H1 (cell line): ENCODE measurements around the gene TXNL4B. TPM values are rescaled to one million over a fixed set of nuclear protein-coding genes. Genes with fewer than 3 reads are reported as not detected.

Experiments used
- CHD1 ChIP-seq: IDR thresholded peaks from 2 replicates; pipeline ENCODE4 v1.6.1; 2012; ENCODE audit warnings: low read depth, low read length, improper control_type of control experiment
- CHD2 ChIP-seq: IDR thresholded peaks from 2 replicates; pipeline ENCODE4 v1.6.1; 2012; ENCODE audit warnings: low read length, improper control_type of control experiment
- CREB1 ChIP-seq: IDR thresholded peaks from 2 replicates; pipeline ENCODE4 v1.6.1; 2012; ENCODE audit warnings: inconsistent platforms
- MAFK ChIP-seq: IDR thresholded peaks from 2 replicates; pipeline ENCODE4 v1.6.1; 2012; ENCODE audit warnings: low read depth, mild to moderate bottlenecking, improper control_type of control experiment, low read length
- RAD21 ChIP-seq, 2 experiments: IDR thresholded peaks in 1 of 2; conservative IDR thresholded peaks in 1 of 2; 2 replicates each; pipeline ENCODE4 v1.6.1; 2011; ENCODE audit warnings: low read depth in 2 of 2, low read length in 2 of 2, improper control_type of control experiment in 1 of 2, inconsistent platforms in 1 of 2, mild to moderate bottlenecking in 1 of 2, moderate library complexity in 1 of 2
- RNF2 ChIP-seq: fragments of 200-900, 300-1000 bp; sonication (generic); IDR thresholded peaks from 2 replicates; pipeline ENCODE4 v1.7.1; 2016; ENCODE audit warnings: borderline replicate concordance, low read depth, mild to moderate bottlenecking, antibody characterized with exemption, low read length; ENCODE audit not compliant: poor library complexity, severe bottlenecking; ENCODE audit errors: missing control alignments
- SAP30 ChIP-seq: fragments of 300-600 bp; sonication (generic); IDR thresholded peaks from 2 replicates; pipeline ENCODE4 v1.7.1; 2012; ENCODE audit warnings: low read length, moderate library complexity, mild to moderate bottlenecking, inconsistent platforms; ENCODE audit not compliant: insufficient read depth, insufficient replicate concordance
- SUZ12 ChIP-seq: fragments of 200-600 bp; sonication (generic); IDR thresholded peaks from 2 replicates; pipeline ENCODE4 v1.6.1; 2012; ENCODE audit warnings: mild to moderate bottlenecking, inconsistent platforms, low read length, moderate library complexity, mixed read lengths
- polyA plus RNA-seq, 7 experiments: library from polyadenylated mRNA; depleted of rRNA in 3 of 7; stranded (reverse) in 5 of 7; unstranded in 2 of 7; fragments of >200 nt in 5 of 7; fragments of 200-250 nt in 2 of 7; gene quantifications; 1 replicate in 5 of 7; 2 replicates in 1 of 7; 4 replicates in 1 of 7; pipeline versions ENCODE4 v1.2.1 to v1.2.3, GENCODE V29; 2011 to 2013; ENCODE audit warnings: missing spikeins in 2 of 7, mixed read lengths in 2 of 7
- total RNA-seq: library from RNA; stranded (reverse); fragmentation: NEBNext Ultra II Directional; extraction: Animal tissue kit (Norgen Biotek cat#: 25700); gene quantifications from 2 replicates; pipeline ENCODE4 v1.2.1, GENCODE V29; 2021
- TF ChIP-seq, protein P1 (sequence below): fragments of 300-600 bp; sonication (generic); IDR thresholded peaks from 2 replicates; pipeline ENCODE4 v1.7.1; 2012; ENCODE audit warnings: low read length, moderate library complexity, mild to moderate bottlenecking, inconsistent platforms; ENCODE audit not compliant: insufficient replicate concordance

Gene TXNL4B
- total and polyA plus RNA-seq, 2 of the 8 experiments (the other 6 are each of a cell fraction or from before 2014, with no cell fraction given), result 6.7 to 10.6 TPM

DNA sequence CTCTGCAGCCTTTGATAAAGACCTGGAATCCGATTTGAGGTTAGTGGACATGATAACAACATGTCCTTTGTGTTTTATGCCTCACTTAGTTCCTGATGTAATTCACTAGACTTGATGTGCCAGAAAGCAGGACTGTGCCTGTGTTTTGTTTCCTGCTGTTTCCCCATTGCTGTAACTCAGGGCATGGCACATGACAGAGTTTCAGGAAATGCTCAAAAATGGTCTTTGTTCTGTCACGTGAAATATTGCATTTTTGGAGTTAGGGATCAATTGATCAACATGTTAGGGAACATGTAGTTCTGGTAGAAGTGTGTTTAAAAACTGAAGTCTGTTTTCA lies 33.0 kb upstream of the TXNL4B start (continued):
- TF ChIP-seq, protein P1, sequence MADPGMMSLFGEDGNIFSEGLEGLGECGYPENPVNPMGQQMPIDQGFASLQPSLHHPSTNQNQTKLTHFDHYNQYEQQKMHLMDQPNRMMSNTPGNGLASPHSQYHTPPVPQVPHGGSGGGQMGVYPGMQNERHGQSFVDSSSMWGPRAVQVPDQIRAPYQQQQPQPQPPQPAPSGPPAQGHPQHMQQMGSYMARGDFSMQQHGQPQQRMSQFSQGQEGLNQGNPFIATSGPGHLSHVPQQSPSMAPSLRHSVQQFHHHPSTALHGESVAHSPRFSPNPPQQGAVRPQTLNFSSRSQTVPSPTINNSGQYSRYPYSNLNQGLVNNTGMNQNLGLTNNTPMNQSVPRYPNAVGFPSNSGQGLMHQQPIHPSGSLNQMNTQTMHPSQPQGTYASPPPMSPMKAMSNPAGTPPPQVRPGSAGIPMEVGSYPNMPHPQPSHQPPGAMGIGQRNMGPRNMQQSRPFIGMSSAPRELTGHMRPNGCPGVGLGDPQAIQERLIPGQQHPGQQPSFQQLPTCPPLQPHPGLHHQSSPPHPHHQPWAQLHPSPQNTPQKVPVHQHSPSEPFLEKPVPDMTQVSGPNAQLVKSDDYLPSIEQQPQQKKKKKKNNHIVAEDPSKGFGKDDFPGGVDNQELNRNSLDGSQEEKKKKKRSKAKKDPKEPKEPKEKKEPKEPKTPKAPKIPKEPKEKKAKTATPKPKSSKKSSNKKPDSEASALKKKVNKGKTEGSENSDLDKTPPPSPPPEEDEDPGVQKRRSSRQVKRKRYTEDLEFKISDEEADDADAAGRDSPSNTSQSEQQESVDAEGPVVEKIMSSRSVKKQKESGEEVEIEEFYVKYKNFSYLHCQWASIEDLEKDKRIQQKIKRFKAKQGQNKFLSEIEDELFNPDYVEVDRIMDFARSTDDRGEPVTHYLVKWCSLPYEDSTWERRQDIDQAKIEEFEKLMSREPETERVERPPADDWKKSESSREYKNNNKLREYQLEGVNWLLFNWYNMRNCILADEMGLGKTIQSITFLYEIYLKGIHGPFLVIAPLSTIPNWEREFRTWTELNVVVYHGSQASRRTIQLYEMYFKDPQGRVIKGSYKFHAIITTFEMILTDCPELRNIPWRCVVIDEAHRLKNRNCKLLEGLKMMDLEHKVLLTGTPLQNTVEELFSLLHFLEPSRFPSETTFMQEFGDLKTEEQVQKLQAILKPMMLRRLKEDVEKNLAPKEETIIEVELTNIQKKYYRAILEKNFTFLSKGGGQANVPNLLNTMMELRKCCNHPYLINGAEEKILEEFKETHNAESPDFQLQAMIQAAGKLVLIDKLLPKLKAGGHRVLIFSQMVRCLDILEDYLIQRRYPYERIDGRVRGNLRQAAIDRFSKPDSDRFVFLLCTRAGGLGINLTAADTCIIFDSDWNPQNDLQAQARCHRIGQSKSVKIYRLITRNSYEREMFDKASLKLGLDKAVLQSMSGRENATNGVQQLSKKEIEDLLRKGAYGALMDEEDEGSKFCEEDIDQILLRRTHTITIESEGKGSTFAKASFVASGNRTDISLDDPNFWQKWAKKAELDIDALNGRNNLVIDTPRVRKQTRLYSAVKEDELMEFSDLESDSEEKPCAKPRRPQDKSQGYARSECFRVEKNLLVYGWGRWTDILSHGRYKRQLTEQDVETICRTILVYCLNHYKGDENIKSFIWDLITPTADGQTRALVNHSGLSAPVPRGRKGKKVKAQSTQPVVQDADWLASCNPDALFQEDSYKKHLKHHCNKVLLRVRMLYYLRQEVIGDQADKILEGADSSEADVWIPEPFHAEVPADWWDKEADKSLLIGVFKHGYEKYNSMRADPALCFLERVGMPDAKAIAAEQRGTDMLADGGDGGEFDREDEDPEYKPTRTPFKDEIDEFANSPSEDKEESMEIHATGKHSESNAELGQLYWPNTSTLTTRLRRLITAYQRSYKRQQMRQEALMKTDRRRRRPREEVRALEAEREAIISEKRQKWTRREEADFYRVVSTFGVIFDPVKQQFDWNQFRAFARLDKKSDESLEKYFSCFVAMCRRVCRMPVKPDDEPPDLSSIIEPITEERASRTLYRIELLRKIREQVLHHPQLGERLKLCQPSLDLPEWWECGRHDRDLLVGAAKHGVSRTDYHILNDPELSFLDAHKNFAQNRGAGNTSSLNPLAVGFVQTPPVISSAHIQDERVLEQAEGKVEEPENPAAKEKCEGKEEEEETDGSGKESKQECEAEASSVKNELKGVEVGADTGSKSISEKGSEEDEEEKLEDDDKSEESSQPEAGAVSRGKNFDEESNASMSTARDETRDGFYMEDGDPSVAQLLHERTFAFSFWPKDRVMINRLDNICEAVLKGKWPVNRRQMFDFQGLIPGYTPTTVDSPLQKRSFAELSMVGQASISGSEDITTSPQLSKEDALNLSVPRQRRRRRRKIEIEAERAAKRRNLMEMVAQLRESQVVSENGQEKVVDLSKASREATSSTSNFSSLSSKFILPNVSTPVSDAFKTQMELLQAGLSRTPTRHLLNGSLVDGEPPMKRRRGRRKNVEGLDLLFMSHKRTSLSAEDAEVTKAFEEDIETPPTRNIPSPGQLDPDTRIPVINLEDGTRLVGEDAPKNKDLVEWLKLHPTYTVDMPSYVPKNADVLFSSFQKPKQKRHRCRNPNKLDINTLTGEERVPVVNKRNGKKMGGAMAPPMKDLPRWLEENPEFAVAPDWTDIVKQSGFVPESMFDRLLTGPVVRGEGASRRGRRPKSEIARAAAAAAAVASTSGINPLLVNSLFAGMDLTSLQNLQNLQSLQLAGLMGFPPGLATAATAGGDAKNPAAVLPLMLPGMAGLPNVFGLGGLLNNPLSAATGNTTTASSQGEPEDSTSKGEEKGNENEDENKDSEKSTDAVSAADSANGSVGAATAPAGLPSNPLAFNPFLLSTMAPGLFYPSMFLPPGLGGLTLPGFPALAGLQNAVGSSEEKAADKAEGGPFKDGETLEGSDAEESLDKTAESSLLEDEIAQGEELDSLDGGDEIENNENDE, result no peak
- TF ChIP-seq MAFK (no peak), CHD1 (no peak), SAP30 (no peak), CHD2 (no peak), CREB1 (no peak), RAD21 (IDR thresholded peaks at IDR 0.05 in 1 of 2, conservative IDR thresholded peaks at IDR 0.05 in 1 of 2; ENCODE audit: low read depth in 2 of 2, low read length in 2 of 2) (no peak), SUZ12 (no peak), RNF2 (no peak)
